WTC11 (cell line): ENCODE measurements around the gene ITPR2. TPM values are rescaled to one million over a fixed set of nuclear protein-coding genes. Genes with fewer than 3 reads are reported as not detected.

Source experiments
- ATAC-seq: fragments of 200-7000 bp; cut with Tn5 transposase; 2 replicates; pipeline ENCODE4 v1.10.0; 2021; ENCODE audit warnings: mild to moderate bottlenecking, moderate library complexity
- CTCF ChIA-PET: fragments of 300-600 bp; sonication (Branson Sonifier 250); formaldehyde crosslinking; loops from one replicate; lab custom pipeline; 2021; ENCODE audit warnings: antibody characterized with exemption; lab: Charles Lee
- POLR2A ChIA-PET: fragments of 350-600 bp; sonication (Branson Sonifier 250); formaldehyde crosslinking; loops from one replicate; lab custom pipeline; 2021; ENCODE audit warnings: antibody characterized with exemption; lab: Charles Lee
- DNase-seq: peaks from one replicate; pipeline ENCODE4 v3.0.0; 2021; ENCODE audit warnings: low spot score
- H3K27ac Mint-ChIP-seq: 2 replicates; pipeline ENCODE4 v1.8.0; 2021; ENCODE audit warnings: mixed read lengths
- H3K27me3 Mint-ChIP-seq: 2 replicates; pipeline ENCODE4 v1.8.0; 2021; ENCODE audit warnings: low read depth, mild to moderate bottlenecking, moderate library complexity, mixed read lengths
- H3K36me3 Mint-ChIP-seq: 2 replicates; pipeline ENCODE4 v1.8.0; 2021; ENCODE audit warnings: mixed read lengths
- H3K4me1 Mint-ChIP-seq: 2 replicates; pipeline ENCODE4 v1.8.0; 2022; ENCODE audit warnings: mixed read lengths
- H3K4me3 Mint-ChIP-seq: 2 replicates; pipeline ENCODE4 v1.8.0; 2021; ENCODE audit warnings: mild to moderate bottlenecking, moderate library complexity, mixed read lengths
- H3K9me3 Mint-ChIP-seq: 2 replicates; pipeline ENCODE4 v1.8.0; 2021; ENCODE audit warnings: mixed read lengths
- ATF1 ChIP-seq: sonication (generic); formaldehyde crosslinking; IDR thresholded peaks from 2 replicates; pipeline ENCODE4 v1.8.1; 2023; ENCODE audit warnings: mild to moderate bottlenecking, moderate library complexity, missing genetic modification reagents
- ATF2 ChIP-seq: sonication (generic); formaldehyde crosslinking; IDR thresholded peaks from 2 replicates; pipeline ENCODE4 v1.8.1; 2022; ENCODE audit warnings: low read depth, missing genetic modification reagents, borderline replicate concordance
- E2F5 ChIP-seq: sonication (generic); formaldehyde crosslinking; IDR thresholded peaks from 2 replicates; pipeline ENCODE4 v1.8.1; 2022; ENCODE audit warnings: mild to moderate bottlenecking, moderate library complexity, missing genetic modification reagents
- ETV6 ChIP-seq: sonication (generic); formaldehyde crosslinking; IDR thresholded peaks from 2 replicates; pipeline ENCODE4 v1.8.1; 2022; ENCODE audit warnings: mild to moderate bottlenecking, missing genetic modification reagents
- FOXK1 ChIP-seq: sonication (generic); formaldehyde crosslinking; IDR thresholded peaks from 2 replicates; pipeline ENCODE4 v1.8.0; 2022; ENCODE audit warnings: mild to moderate bottlenecking, moderate library complexity, missing genetic modification reagents
- GABPB1 ChIP-seq: sonication (generic); formaldehyde crosslinking; IDR thresholded peaks from 2 replicates; pipeline ENCODE4 v1.8.1; 2023; ENCODE audit warnings: mild to moderate bottlenecking, missing genetic modification reagents
- GRHL2 ChIP-seq: fragments of 250-450 bp; sonication (Bioruptor Pico); IDR thresholded peaks from 2 replicates; pipeline ENCODE4 v1.8.0; 2022; ENCODE audit warnings: mild to moderate bottlenecking, moderate library complexity; ENCODE audit not compliant: insufficient replicate concordance, severe bottlenecking
- JAZF1 ChIP-seq: fragments of 250-450 bp; sonication (Bioruptor Pico); IDR thresholded peaks from 2 replicates; pipeline ENCODE4 v1.9.0; 2021; ENCODE audit warnings: moderate library complexity, mild to moderate bottlenecking, inconsistent platforms
- JUN ChIP-seq: sonication (generic); formaldehyde crosslinking; IDR thresholded peaks from 2 replicates; pipeline ENCODE4 v1.8.0; 2023; ENCODE audit warnings: mild to moderate bottlenecking, missing genetic modification reagents
- KAT7 ChIP-seq: sonication (generic); formaldehyde crosslinking; IDR thresholded peaks from 2 replicates; pipeline ENCODE4 v1.8.1; 2023; ENCODE audit warnings: missing genetic modification reagents, mild to moderate bottlenecking, borderline replicate concordance
- MYBL2 ChIP-seq: sonication (generic); formaldehyde crosslinking; IDR thresholded peaks from 2 replicates; pipeline ENCODE4 v1.8.1; 2023; ENCODE audit warnings: mild to moderate bottlenecking, moderate library complexity, missing genetic modification reagents
- NFATC4 ChIP-seq: fragments of 250-450 bp; sonication (Bioruptor Pico); IDR thresholded peaks from 2 replicates; pipeline ENCODE4 v1.9.0; 2021; ENCODE audit warnings: mild to moderate bottlenecking
- NFE2L1 ChIP-seq: sonication (generic); formaldehyde crosslinking; IDR thresholded peaks from 2 replicates; pipeline ENCODE4 v1.8.1; 2023; ENCODE audit warnings: missing genetic modification reagents
- NR2C2 ChIP-seq: sonication (generic); formaldehyde crosslinking; IDR thresholded peaks from 2 replicates; pipeline ENCODE4 v1.8.0; 2022; ENCODE audit warnings: mild to moderate bottlenecking, missing genetic modification reagents
- NR3C1 ChIP-seq: sonication (generic); formaldehyde crosslinking; conservative IDR thresholded peaks from 2 replicates; pipeline ENCODE4 v1.8.1; 2023; ENCODE audit warnings: low read depth, mild to moderate bottlenecking, missing genetic modification reagents
- OVOL2 ChIP-seq: fragments of 250-450 bp; sonication (Bioruptor Pico); IDR thresholded peaks from 2 replicates; pipeline ENCODE4 v1.9.0; 2021; ENCODE audit warnings: mild to moderate bottlenecking, borderline replicate concordance
- PRRX2 ChIP-seq: fragments of 250-450 bp; sonication (Bioruptor Pico); IDR thresholded peaks from 2 replicates; pipeline ENCODE4 v1.8.0; 2021; ENCODE audit warnings: mild to moderate bottlenecking
- RELA ChIP-seq: sonication (generic); formaldehyde crosslinking; IDR thresholded peaks from 2 replicates; pipeline ENCODE4 v1.8.1; 2022; ENCODE audit warnings: missing genetic modification reagents, mild to moderate bottlenecking, borderline replicate concordance
- SOX15 ChIP-seq: fragments of 250-450 bp; sonication (Bioruptor Pico); IDR thresholded peaks from 2 replicates; pipeline ENCODE4 v1.9.0; 2021; ENCODE audit warnings: mild to moderate bottlenecking
- SP1 ChIP-seq: sonication (generic); formaldehyde crosslinking; conservative IDR thresholded peaks from 2 replicates; pipeline ENCODE4 v1.8.1; 2022; ENCODE audit warnings: missing genetic modification reagents
- TCF7 ChIP-seq: sonication (generic); formaldehyde crosslinking; IDR thresholded peaks from 2 replicates; pipeline ENCODE4 v1.8.0; 2022; ENCODE audit warnings: mild to moderate bottlenecking, low read depth, missing genetic modification reagents, moderate library complexity
- TEAD1 ChIP-seq: sonication (generic); formaldehyde crosslinking; IDR thresholded peaks from 2 replicates; pipeline ENCODE4 v1.8.0; 2022; ENCODE audit warnings: mild to moderate bottlenecking, missing genetic modification reagents
- ZBTB43 ChIP-seq: sonication (generic); formaldehyde crosslinking; IDR thresholded peaks from 2 replicates; pipeline ENCODE4 v1.8.1; 2023; ENCODE audit warnings: mild to moderate bottlenecking, missing genetic modification reagents
- ZNF219 ChIP-seq: sonication (generic); formaldehyde crosslinking; IDR thresholded peaks from 2 replicates; pipeline ENCODE4 v1.8.0; 2023; ENCODE audit warnings: missing genetic modification reagents, mild to moderate bottlenecking, borderline replicate concordance
- ZNF232 ChIP-seq: sonication (generic); formaldehyde crosslinking; IDR thresholded peaks from 2 replicates; pipeline ENCODE4 v1.8.0; 2022; ENCODE audit warnings: mild to moderate bottlenecking, missing genetic modification reagents
- ZNF512 ChIP-seq: sonication (generic); formaldehyde crosslinking; IDR thresholded peaks from 2 replicates; pipeline ENCODE4 v1.8.1; 2022; ENCODE audit warnings: missing genetic modification reagents, borderline replicate concordance
- total RNA-seq: library from RNA; stranded (reverse); gene quantifications from 3 replicates; pipeline ENCODE4 v1.2.3, GENCODE V29; 2021
- TF ChIP-seq, protein P1 (sequence below): sonication (generic); formaldehyde crosslinking; IDR thresholded peaks from 2 replicates; pipeline ENCODE4 v1.8.0; 2022; ENCODE audit warnings: mild to moderate bottlenecking, missing genetic modification reagents
- TF ChIP-seq, protein P2 (sequence below): sonication (generic); formaldehyde crosslinking; IDR thresholded peaks from 2 replicates; pipeline ENCODE4 v1.8.0; 2022; ENCODE audit warnings: mild to moderate bottlenecking, missing genetic modification reagents
- TF ChIP-seq, protein P3 (sequence below): sonication (generic); formaldehyde crosslinking; IDR thresholded peaks from 2 replicates; pipeline ENCODE4 v1.8.0; 2022; ENCODE audit warnings: mild to moderate bottlenecking, missing genetic modification reagents

ITPR2 gene
- total RNA-seq, 1 experiment from 2014 or later, result 50.7 TPM

DNA sequence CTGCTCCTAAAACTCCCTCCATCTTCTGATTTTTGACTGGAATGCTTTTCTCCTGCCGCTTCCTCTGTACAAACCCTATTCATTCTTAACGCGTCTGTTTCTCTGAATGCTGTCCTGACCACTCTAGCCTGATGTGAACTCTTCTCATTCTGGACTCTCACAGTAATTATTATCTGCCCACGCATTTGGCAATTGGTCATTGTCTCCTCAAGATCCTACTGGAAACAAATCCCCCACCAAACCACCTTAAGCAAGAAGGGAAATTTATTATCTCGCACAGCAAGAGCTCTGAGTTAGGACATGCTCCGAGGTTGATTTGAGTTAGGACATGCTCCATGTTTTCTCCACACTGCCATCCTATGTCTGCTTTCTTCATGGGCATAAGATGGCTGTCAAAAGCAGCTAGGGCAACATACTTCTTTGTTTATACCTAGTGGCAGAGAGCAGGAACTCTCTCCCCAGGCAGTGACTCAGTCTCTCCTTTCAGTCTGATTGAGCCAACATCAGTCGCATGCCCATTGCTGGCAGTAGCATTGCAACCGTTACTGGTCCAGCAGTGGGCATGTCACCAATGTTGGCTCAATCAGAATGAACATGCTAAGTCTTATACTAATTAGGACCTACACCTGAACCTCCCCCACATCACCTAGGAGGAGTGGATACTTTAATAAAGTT, 535.5 kb downstream of the ITPR2 start:
- H3K27me3 Mint-ChIP-seq, result no peaks in the 10 kb centered on the region
- H3K36me3 Mint-ChIP-seq, result no peaks in the 10 kb centered on the region
- ChIA-PET POLR2A (no interaction called here), CTCF (no interaction called here)
- no peaks in the 10 kb centered on the region for H3K4me1 Mint-ChIP-seq
- TF ChIP-seq NR2C2 (CRISPR knock-in tag) (no peak), PRRX2 (CRISPR knock-in tag) (no peak), ATF2 (no peak), NFE2L1 (no peak), ZNF232 (CRISPR knock-in tag) (no peak), SOX15 (CRISPR knock-in tag) (no peak), OVOL2 (no peak), TEAD1 (CRISPR knock-in tag) (no peak), SP1 (CRISPR knock-in tag) (no peak), TCF7 (CRISPR knock-in tag) (no peak), MYBL2 (no peak), GABPB1 (CRISPR knock-in tag) (no peak), ATF1 (CRISPR knock-in tag) (no peak), RELA (CRISPR knock-in tag) (no peak), NR3C1 (CRISPR knock-in tag) (no peak), NFATC4 (CRISPR knock-in tag) (no peak), ZBTB43 (no peak)
- TF ChIP-seq, protein P1, sequence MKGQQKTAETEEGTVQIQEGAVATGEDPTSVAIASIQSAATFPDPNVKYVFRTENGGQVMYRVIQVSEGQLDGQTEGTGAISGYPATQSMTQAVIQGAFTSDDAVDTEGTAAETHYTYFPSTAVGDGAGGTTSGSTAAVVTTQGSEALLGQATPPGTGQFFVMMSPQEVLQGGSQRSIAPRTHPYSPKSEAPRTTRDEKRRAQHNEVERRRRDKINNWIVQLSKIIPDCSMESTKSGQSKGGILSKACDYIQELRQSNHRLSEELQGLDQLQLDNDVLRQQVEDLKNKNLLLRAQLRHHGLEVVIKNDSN, result no peak
- no peak overlapping the region for H3K4me3 Mint-ChIP-seq
- ATAC-seq (no peak), DNase-seq (no peak)
- H3K27ac Mint-ChIP-seq, result no peak overlapping the region
- no peaks in the 10 kb centered on the region for H3K9me3 Mint-ChIP-seq

GRCh38 chr12:26295001-26295400, 538.0 kb downstream of the ITPR2 start:
- DNase-seq, result no peak
- Mint-ChIP-seq H3K9me3 (no peaks in the 10 kb centered on the region), H3K27me3 (no peaks in the 10 kb centered on the region; the same call in 1 of the 2 replicates), H3K4me3 (no peak overlapping the region), H3K27ac (no peak overlapping the region), H3K4me1 (no peaks in the 10 kb centered on the region), H3K36me3 (no peaks in the 10 kb centered on the region)
- ATAC-seq, result no peak
- ChIA-PET CTCF (no interaction called here), POLR2A (no interaction called here)
- TF ChIP-seq, protein P2, sequence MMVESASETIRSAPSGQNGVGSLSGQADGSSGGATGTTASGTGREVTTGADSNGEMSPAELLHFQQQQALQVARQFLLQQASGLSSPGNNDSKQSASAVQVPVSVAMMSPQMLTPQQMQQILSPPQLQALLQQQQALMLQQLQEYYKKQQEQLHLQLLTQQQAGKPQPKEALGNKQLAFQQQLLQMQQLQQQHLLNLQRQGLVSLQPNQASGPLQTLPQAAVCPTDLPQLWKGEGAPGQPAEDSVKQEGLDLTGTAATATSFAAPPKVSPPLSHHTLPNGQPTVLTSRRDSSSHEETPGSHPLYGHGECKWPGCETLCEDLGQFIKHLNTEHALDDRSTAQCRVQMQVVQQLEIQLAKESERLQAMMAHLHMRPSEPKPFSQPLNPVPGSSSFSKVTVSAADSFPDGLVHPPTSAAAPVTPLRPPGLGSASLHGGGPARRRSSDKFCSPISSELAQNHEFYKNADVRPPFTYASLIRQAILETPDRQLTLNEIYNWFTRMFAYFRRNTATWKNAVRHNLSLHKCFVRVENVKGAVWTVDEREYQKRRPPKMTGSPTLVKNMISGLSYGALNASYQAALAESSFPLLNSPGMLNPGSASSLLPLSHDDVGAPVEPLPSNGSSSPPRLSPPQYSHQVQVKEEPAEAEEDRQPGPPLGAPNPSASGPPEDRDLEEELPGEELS (CRISPR knock-in tag), result no peak
- no peak for TF ChIP-seq MYBL2
- TF ChIP-seq NFATC4 (CRISPR knock-in tag), result no peak
- TF ChIP-seq ATF1 (CRISPR knock-in tag), result no peak
- no peak for TF ChIP-seq ZNF232 (CRISPR knock-in tag)
- TF ChIP-seq FOXK1, result no peak
- no peak for TF ChIP-seq NFE2L1
- TF ChIP-seq JUN (CRISPR knock-in tag), result no peak
- no peak for TF ChIP-seq SOX15 (CRISPR knock-in tag)
- TF ChIP-seq, protein P3, sequence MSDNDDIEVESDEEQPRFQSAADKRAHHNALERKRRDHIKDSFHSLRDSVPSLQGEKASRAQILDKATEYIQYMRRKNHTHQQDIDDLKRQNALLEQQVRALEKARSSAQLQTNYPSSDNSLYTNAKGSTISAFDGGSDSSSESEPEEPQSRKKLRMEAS, result no peak
- no peak for TF ChIP-seq ETV6 (CRISPR knock-in tag)
- TF ChIP-seq GRHL2 (CRISPR knock-in tag), result no peak
- TF ChIP-seq E2F5, result no peak
- TF ChIP-seq ZNF219 (CRISPR knock-in tag), result no peak
- no peak for TF ChIP-seq JAZF1 (CRISPR knock-in tag)
- TF ChIP-seq ZNF512 (CRISPR knock-in tag), result no peak
- no peak for TF ChIP-seq KAT7
